ENCODE data around the gene MRPL40.
A peak's percentile ranks its signal among the peaks of the same experiment; 100 is the strongest.

MRPL40 gene

DNA sequence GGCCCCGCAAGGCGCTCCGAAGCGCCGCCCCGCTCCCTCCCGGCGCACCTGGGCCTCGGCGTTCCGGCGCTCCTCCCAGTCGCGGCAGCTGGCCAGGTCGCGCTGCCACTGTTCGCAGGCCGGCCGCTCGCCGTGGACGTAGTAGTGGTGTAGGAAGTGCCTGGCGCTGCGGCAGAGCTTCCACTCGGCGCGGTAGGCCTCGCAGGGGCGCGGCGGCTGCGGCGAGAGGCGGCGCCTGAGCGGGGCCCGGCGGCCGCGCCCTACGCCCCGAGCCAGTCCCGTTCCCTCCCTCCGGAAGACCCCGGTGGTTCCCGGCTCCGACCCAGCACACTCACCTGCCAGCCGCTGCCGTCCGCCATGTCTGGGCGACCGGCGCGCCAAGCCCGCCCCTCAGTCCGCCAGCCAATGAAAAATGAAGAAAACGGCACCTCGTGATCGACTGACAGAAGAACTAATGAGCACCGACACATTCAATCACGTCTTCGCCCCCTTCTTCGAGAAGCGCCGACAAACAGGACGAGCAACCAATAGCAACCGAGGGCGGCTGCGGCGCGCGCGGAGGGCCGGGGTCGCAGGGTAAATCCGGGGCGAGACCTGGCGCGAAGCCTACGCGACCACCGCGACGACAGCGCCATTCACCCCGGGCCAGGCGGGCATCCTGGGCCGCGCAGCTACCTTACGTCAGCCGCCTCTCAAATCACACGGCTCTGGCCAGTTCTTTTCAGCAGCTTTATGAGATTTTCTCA is 15.2 kb downstream of the MRPL40 start, which contains the start of gene C22orf39:
Gene C22orf39 (minus strand): TSS at position 382 of the 746 bp plus-strand sequence. CDS start 23 bp downstream, at position 359.
- peak; percentile 81 for DNase-seq (ENCODE audit: low read depth)
- H3K4me3 ChIP-seq (ENCODE audit: low read depth, low read length), result peak within 1 kb of the TSS; percentile 87
- TF ChIP-seq, protein P1, sequence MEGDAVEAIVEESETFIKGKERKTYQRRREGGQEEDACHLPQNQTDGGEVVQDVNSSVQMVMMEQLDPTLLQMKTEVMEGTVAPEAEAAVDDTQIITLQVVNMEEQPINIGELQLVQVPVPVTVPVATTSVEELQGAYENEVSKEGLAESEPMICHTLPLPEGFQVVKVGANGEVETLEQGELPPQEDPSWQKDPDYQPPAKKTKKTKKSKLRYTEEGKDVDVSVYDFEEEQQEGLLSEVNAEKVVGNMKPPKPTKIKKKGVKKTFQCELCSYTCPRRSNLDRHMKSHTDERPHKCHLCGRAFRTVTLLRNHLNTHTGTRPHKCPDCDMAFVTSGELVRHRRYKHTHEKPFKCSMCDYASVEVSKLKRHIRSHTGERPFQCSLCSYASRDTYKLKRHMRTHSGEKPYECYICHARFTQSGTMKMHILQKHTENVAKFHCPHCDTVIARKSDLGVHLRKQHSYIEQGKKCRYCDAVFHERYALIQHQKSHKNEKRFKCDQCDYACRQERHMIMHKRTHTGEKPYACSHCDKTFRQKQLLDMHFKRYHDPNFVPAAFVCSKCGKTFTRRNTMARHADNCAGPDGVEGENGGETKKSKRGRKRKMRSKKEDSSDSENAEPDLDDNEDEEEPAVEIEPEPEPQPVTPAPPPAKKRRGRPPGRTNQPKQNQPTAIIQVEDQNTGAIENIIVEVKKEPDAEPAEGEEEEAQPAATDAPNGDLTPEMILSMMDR (IDR thresholded peaks at IDR 0.05; ENCODE audit: low read depth, low read length, missing control alignments), result no peak

DNA sequence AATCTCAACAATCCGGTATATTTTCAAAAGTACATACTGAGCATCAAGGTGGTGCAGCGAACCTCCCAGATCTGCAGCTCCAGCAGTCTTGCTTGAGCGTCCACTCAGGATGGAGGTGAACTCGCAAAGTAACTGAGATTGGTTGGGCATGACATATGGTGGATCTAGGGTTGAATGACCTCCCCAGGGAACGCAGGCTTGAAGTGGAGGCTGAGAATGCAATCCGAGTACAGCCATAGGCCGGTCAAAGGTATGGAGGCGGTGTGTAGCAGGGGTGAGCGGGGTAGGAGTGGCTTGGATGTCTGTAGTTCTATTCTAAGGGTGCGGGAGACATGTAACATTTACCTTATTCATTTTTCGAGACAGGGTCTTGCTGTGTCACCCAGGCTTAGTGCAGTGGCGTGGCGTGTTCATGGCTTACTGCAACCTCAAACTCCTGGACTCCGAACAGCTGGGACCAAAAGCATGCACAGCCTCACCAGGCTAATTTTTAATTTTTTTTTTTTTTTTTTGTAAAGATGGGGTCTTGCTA is 15.8 kb downstream of the MRPL40 start:
- TF ChIP-seq, protein P1 (IDR thresholded peaks at IDR 0.05; ENCODE audit: low read depth, low read length, missing control alignments), result no peak
- peak; percentile 46 for DNase-seq (ENCODE audit: low read depth)
- H3K4me3 ChIP-seq (ENCODE audit: low read depth, low read length), result peak overlapping the region; percentile 87

DNA sequence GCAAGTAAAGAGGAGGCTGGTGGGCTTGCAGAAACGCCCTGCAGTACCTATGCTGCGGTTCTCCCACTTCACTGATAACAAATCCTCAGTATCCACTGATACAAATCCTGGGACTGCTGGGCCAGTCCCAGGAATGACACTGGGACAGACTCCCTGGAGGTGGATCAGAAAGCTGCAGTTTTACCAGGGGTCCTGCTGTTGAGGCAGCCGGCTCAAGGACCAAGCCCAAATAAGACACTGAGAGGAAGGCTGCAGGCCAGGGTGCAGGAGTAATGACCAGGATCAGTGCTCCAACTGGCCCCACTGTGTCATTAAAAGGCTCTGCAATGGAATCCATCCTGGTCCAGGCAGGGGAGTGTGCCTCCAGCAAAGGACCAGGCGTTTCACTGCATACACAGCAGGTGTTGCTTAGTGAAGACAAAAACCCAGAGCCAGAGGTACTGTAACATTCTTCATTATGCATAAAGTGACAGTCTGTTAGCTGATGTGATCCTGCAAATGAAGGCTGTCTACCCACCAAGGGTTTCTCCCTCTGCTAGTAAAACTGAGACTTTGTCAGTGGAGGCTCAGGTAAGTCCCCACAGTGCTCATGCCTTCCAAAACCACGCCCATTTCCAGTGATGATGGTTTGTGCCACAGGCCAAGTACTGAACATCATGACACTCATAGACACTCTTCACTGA is 16.5 kb downstream of the MRPL40 start:
- peak; percentile 43 for DNase-seq (ENCODE audit: low read depth)
- H3K4me3 ChIP-seq (ENCODE audit: low read depth, low read length), result peak overlapping the region; percentile 87; the same call in 1 of the 2 replicates
- TF ChIP-seq, protein P1 (IDR thresholded peaks at IDR 0.05; ENCODE audit: low read depth, low read length, missing control alignments), result no peak

DNA sequence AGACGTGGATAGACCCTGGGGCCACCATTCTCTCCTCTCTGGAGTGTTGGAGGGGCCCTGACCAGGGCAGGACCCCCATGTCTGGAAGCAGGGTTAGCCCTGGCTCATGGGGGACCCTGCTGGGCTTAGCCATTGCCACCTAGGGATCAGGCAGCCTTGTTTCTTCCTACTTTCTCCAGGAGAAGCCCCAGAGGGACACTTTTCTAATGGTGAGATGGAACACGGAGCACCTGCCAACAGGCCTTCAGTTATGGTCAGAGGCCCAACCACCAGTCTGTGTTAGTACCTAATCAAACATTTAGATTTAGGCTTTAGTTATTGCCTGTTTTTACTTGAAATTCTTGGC is 17.1 kb downstream of the MRPL40 start:
- TF ChIP-seq, protein P1 (IDR thresholded peaks at IDR 0.05; ENCODE audit: low read depth, low read length, missing control alignments), result no peak
- H3K4me3 ChIP-seq (ENCODE audit: low read depth, low read length), result no peak overlapping the region
- DNase-seq (ENCODE audit: low read depth), result no peak

DNA sequence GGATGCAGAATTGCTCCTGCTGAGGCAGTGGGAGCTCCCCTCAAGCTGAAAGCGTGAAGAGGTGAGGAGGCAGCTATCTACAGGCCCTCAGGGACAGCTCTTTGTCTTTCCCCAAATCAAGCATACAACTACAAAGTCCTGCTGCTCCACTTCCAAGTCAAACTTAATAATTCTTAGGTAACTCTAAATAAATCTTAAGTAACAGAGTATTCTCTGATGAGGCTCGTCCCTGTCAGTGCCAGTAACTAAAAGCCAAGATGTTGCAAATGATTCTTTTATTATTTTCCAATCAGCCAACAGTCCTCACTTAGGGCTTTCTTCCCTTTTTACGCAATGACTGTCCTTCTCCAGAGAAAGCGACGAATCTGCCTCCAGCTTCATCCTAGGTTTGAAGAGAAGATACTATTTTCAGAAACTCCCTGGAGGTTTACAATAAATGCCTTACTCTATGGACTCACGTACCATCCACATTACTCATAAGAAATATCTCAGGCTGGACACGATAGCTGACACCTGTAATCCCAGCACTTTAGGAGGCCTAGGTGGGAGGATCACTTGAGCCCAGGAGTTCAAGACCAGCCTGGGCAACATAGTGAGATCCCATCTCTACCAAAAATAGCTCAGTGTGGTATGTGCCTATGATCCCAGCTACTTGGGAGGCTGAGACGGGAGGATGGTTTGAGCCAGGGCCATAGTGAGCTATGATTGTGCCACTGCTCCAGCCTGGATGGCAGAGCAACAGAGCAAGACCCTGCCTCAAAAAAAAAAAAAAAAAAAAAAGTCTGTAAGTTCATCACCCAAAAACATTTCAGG is 18.2 kb downstream of the MRPL40 start:
- TF ChIP-seq, protein P1 (IDR thresholded peaks at IDR 0.05; ENCODE audit: low read depth, low read length, missing control alignments), result no peak
- no peak overlapping the region for H3K4me3 ChIP-seq (ENCODE audit: low read depth, low read length)
- no peak for DNase-seq (ENCODE audit: low read depth)

DNA sequence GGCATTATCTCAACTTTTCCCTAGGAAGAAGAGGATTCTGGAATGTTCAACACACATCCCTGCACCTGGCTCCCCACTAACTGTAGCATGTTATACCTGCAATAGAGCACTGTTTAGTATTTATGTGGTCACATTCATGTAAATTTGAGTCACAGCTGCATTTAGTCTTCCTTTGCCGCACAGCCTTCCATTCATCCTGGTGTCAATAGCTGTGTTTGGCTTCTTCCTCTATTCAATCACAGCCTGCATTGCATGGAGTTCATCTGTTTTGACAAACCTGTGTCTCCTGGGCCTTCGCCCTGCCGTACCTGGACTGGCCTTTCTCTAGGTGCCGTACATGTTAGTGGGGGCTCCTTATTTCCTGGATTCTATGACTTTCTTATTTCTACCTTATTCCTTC is 19.2 kb downstream of the MRPL40 start:
- DNase-seq (ENCODE audit: low read depth), result no peak
- TF ChIP-seq, protein P1 (IDR thresholded peaks at IDR 0.05; ENCODE audit: low read depth, low read length, missing control alignments), result no peak
- no peak overlapping the region for H3K4me3 ChIP-seq (ENCODE audit: low read depth, low read length)
